Inflammatory macrophage treated with lipopolysaccharide for 1 hour (primary cell): ENCODE data around the gene PAF1.
A peak's percentile ranks its signal among the peaks of the same experiment; 100 is the strongest.

ENCODE experiments used
- DNase-seq, 2 donors: peaks; one replicate each; pipeline ENCODE4 v3.0.0-alpha.2; 2020 to 2022

Gene PAF1

DNA sequence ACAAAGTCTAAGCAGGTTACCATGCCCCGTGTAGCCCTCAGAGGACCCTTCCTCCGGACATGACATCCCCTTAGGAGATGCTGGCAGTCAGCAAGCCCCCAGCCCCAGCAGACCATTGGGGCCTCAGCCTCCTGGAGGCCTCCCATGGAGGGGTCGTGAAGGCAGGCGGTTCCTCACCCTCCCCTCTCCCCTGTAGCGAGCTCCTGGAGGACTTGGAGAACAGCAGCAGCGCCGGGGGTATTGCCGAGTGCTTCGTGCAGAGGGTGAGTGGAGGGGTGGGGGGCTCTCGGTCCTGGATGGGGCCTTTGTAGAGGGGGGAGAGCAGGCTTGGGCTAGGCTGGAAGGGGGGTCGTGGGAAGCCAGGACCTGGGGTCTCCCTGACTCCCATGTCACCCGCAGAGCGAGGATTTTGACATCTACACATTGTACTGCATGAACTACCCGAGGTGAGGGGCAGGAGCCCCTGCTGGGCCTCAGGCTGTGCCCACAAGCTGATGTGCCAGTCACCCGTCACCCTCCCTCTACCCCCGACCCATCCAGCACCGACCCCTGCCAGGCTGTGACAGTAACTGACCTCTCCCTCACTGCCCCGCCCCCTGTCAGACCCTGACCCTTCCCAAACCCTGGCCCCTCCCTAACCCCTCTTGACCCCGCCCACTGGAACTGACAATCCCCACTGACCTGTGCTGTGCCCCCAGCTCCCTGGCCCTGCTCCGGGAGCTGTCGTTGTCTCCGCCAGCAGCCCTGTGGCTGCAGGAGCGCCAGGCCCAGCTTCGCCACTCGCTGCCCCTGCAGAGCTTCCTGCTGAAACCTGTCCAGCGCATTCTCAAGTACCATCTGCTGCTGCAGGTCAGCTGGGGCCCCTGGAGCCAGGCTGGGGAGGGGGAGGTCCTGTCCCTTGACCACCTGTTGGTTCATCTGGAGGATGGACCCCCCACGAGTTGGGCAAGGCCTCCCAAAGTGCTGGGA, 25.5 kb upstream of the PAF1 start:
- no peak for DNase-seq

GRCh38 chr19:39415111-39416046, 24.5 kb upstream of the PAF1 start:
- no peak for DNase-seq

DNA sequence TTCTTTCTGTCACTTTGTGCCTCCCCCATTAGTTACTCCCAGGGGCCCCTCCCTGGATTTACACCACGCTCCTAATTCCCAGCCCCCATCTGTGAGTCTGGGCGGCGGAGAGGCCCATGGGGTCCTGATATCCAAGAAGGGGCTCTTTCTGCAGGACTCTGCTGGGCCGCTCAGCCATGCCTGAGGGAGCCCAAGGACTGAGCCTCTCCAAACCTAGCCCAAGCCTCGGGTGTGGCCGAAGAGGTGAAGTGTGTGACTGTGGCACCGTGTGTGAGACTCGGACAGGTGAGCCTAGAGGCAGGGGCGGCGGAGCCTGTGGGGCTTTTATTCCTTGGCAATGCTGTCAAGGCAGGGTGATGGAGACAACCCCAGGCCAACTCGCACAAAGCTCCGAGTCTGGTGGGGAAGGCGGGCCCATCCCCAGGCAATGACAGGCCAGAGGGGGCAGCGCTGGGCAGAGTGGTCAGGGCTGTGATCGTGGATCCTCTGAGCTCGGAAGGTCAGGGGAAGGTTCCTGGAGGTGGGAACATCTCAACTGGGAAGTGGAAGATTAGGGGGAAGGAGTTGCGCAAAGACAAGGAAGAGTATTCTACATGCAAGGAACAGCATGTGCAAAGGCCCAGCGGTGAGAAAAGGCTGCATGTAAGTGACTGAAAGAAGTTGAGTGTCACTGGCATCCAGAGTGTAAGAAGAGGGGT, 23.2 kb upstream of the PAF1 start:
- no peak for DNase-seq

- DNase-seq: no peak
Observed at GRCh38 chr19:39413272-39413910, 22.5 kb upstream of the PAF1 start.

GRCh38 chr19:39412867-39413271, 22.0 kb upstream of the PAF1 start:
- no peak for DNase-seq

- DNase-seq: peak; percentile 99 to 100
Observed at GRCh38 chr19:39412100-39412866, 21.4 kb upstream of the PAF1 start, which contains the start of gene PLEKHG2. Gene PLEKHG2, plus strand, starts transcription at chr19:39412669. Its CDS starts 1,418 bp downstream, at chr19:39414087.

- DNase-seq: peak; percentile 83 to 99
Observed at GRCh38 chr19:39411832-39412099, 20.9 kb upstream of the PAF1 start.

DNA sequence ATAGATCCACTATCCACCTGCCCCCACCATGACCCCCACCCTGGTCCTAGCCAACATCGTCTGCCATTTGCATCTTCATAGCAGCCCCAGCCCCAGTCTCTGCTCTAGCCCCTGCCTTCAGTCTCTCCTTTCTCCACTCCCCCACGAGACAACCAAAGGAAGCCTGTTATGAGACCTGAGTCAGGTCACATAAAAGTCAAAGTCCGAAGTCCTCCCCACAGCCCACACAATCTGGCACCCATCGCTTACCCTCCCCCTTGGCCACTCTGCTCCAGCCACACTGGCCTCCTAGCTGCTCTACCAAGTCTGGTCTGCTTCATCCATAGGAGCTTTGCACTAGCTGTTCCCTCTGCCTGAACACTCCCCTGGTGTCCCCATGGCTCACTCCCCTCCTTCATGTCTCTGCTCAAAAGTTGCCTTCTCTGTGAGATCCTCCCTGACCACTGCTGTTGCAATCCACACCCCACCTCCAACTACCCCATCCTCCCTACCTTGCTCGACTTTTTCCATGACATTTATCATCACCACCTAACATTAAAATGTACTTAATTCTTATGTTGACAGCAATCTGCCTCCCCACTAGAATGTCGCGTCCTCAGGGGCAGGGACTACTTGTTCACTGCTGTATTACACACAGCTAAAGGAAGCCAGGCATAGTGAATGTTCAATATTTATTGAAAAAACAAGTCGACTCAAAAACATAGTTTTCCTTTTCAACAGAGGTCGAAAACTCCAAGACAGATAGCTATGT, 20.4 kb upstream of the PAF1 start:
- DNase-seq: peak in 1 of 2 donors; percentile 39

DNA sequence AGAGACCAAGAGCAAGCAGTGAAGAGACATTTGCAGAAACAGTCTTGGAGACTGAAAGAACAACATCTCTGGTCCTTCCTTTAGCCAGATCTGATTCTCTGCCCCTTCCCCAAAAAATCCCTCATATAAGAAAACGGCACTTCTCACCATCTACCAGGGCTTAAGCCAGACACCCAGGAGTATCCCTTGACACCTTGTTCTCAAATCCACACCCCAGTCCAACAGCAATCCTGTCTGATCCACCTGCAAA, 19.9 kb upstream of the PAF1 start:
- DNase-seq: no peak

- peak in 1 of 2 donors; percentile 52 for DNase-seq
Observed at GRCh38 chr19:39410017-39410830, 19.3 kb upstream of the PAF1 start.

GRCh38 chr19:39409208-39410016, 18.5 kb upstream of the PAF1 start:
- peak; percentile 63 to 79 for DNase-seq

DNA sequence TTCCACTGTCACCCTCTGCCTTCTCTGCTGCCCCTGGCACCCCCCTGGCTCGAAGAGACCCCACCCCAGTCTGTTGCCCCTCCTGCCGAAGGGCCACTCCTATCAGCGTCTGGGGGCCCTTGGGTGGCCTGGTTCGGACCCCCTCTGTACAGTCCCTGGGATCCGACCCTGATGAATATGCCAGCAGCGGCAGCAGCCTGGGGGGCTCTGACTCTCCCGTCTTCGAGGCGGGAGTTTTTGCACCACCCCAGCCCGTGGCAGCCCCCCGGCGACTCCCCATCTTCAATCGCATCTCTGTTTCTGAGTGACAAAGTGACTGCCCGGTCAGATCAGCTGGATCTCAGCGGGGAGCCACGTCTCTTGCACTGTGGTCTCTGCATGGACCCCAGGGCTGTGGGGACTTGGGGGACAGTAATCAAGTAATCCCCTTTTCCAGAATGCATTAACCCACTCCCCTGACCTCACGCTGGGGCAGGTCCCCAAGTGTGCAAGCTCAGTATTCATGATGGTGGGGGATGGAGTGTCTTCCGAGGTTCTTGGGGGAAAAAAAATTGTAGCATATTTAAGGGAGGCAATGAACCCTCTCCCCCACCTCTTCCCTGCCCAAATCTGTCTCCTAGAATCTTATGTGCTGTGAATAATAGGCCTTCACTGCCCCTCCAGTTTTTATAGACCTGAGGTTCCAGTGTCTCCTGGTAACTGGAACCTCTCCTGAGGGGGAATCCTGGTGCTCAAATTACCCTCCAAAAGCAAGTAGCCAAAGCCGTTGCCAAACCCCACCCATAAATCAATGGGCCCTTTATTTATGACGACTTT, 17.7 kb upstream of the PAF1 start:
- peak in 1 of 2 donors; percentile 14 for DNase-seq

- peak in 1 of 2 donors; percentile 23 for DNase-seq
Observed at GRCh38 chr19:39407660-39408391, 16.9 kb upstream of the PAF1 start.

- DNase-seq: no peak
Observed at GRCh38 chr19:39407410-39407659, 16.4 kb upstream of the PAF1 start.

DNA sequence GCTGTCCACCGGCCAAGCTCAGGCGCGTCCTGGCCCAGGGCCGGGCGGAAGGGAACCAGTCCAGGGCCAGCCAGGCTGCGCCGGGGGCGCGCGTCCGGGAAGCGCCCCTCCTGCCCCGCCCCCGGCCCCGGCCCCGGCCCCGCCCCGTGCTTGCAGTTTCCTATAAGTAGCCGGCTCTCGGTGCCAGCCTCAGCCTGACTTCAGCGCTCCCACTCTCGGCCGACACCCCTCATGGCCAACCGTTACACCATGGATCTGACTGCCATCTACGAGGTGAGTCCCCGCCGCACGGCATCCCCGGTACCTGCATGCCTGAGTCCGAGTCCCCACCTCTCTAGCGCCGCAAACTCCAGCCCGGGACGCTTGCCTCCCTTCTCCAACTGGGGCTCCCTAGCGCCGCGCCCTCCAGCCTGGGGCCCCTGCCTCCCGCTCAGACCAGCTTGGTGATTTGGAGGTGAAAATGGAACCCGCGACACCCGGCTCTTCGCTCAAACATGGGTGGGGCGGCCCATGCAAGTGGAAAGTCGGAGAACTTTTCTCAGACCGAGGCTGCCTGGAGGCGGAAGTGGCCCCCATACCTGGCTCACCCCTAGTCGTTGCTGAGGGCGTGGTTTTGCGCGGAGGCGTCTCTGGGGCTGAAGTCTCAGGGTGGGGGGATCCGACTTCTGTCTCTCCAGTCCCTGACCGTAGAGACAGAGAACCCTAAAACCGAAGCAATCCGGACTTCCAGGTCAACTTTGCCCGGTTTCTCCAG, 15.9 kb upstream of the PAF1 start, which contains the start of gene ZFP36:
TSS of gene ZFP36 (plus strand) at position 192 of the 754 bp plus-strand sequence. CDS start at position 250, 58 bp downstream.
- peak; percentile 80 to 93 for DNase-seq

- no peak for DNase-seq
Observed at GRCh38 chr19:39405958-39406655, 15.2 kb upstream of the PAF1 start.
